Peyer's patch (tissue), 4 donors: ENCODE results near the gene GALNT17.

Source experiments
- CTCF ChIP-seq, 6 experiments: fragments of 450-650 bp in 4 of 6; fragments of 200-600 bp in 2 of 6; sonication (generic) in 1 of 6; IDR thresholded peaks; one replicate each; pipeline ENCODE4 v1.5.1; 2017 to 2019; ENCODE audit warnings: antibody characterized with exemption in 6 of 6, mild to moderate bottlenecking in 3 of 6, moderate library complexity in 1 of 6
- POLR2A ChIP-seq, 2 donors: fragments of 450-650 bp; IDR thresholded peaks; one replicate each; pipeline ENCODE4 v1.5.1; 2017; ENCODE audit warnings: antibody characterized with exemption in 2 of 2, mild to moderate bottlenecking in 2 of 2, moderate library complexity in 2 of 2

DNA sequence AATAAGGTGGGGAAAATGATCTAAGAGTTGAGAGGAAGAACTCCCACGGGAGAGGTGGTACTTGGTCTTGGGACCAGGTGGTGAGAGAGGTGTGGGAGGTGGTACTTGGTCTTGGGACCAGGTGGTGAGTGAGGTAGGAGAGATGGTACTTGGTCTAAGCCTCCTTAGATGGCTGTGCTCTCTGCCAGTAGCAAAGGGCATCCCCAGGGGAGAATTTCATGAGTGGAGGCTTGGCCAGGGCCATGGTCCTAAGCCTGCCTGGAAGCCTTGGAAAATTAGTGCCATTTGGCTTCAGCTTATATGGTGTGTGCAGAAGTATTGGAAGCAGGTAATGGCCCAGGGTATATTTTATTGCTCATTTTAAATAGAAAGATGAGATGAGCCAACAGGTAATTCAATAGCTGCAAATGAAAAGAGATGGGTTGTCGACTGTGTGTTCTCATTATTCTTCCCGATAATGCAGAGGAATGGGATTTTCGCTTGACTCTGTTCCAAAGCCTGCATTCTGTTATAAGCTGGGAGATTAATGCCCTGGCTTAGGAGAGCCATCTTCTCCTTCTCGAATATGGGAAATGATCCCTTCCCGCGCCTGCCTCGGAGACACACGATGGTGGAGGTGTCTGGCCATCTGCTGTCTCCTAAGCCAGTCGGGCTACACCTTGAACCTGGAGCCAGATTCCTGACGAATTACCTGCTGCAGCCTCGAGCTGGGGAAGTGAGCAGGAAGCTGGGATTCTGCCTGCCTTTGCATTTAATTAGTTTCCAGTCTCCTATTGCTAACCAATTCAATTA lies 287.8 kb downstream of the GALNT17 start:
- no peak for TF ChIP-seq CTCF (IDR thresholded peaks at IDR 0.05)
- TF ChIP-seq POLR2A (IDR thresholded peaks at IDR 0.05), result no peak
